Left cardiac atrium (tissue), 4 donors: ENCODE measurements around the gene FIBIN. TPM values are rescaled to one million over a fixed set of nuclear protein-coding genes. Genes with fewer than 3 reads are reported as not detected.
A peak's percentile ranks its signal among the peaks of the same experiment; 100 is the strongest.
"Not testable (repeated sequence)": the region's sequence is repeated elsewhere in the genome, so short reads cannot be mapped to it uniquely, and the experiment has no call there.

Source experiments
- ATAC-seq, 2 donors: fragments of 200-7000 bp; cut with Tn5 transposase; one replicate each; pipeline ENCODE4 v1.9.1; 2020; ENCODE audit warnings: mild to moderate bottlenecking in 2 of 2, moderate library complexity in 2 of 2
- DNase-seq: peaks from one replicate; pipeline ENCODE4 v3.0.0-alpha.2; 2020
- intact Hi-C, 2 donors: fragments of 100-400 bp; cut with DNase I; formaldehyde crosslinking; loops; one replicate each; pipeline versions ENCODE4 v1.14.1 to v1.15.1; 2022 to 2023
- long read RNA-seq: library from polyadenylated mRNA; unstranded; transcript quantifications from one replicate; pipeline ENCODE4 v2.0.0, GENCODE V29; 2021
- total RNA-seq, 2 donors: library from RNA; stranded (reverse); fragmentation: NEBNext Ultra II Directional; extraction: Animal tissue kit (Norgen Biotek cat#: 25700); gene quantifications; one replicate each; pipeline ENCODE4 v1.2.1, GENCODE V29; 2021
- donor health status: DM: no; HTN: yes; CAD: no.
- donor health status: DM: no; HTN: yes; CAD: no; lungs with severe emphysema.
- donor health status: DM: yes; HTN: yes; CAD: no.
- donor health status: Dilated cardiomyopathy.

The FIBIN gene
- total RNA-seq: 10 to 100 TPM in 1 of 2 donors, 1 to 10 TPM in 1; 9.4 to 14.3 TPM
- long read RNA-seq, transcript FIBIN-201 (1 exons, 1,938 nt): major isoform, 8 of 8 reads
- long read RNA-seq, partial matches to known transcripts: 0 of 8 reads
- long read RNA-seq, other reads (novel, unspliced or antisense): 0 of 8 reads

DNA sequence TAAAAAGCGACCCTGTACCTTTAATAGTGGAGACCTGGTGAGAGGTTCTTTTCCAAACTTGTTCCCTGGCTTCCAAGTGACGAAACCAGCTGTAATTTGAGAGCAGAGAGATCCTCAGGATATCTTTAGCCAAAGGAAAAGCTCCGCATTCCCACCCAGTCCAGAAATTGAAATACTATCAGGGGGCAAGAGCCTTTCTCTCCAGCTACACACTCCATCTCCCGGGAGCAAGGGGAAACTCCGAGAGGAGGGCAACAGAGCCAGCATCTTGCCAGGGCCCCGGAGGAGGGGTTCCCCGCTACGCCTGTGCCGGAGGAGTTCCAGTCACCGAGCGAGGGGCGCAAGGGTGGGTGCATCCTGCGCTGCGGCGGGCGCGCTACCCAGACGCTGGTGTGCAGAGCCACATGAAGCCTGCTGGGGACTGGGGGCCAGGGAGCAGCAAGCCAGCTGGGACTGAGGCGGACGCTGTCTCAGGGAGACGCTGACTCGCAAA lies at the start of gene FIBIN:
Gene FIBIN (plus strand): TSS at position 148 of the 493 bp plus-strand sequence. CDS start 415 bp downstream, outside the sequence.
- peak; percentile 31 for DNase-seq
- intact Hi-C loops: no loop called here

GRCh38 chr11:26944866-26945664 lies 48.8 kb upstream of the FIBIN start:
- intact Hi-C loops: no loop called here
- DNase-seq (no peak), ATAC-seq (no peak)

More for the DNA sequence above, at the start of gene FIBIN:
- peak; percentile 61 to 72 for ATAC-seq

GRCh38 chr11:26946257-26946716 lies 47.6 kb upstream of the FIBIN start:
- intact Hi-C loops: no loop called here
- ATAC-seq (no peak), DNase-seq (no peak)

DNA sequence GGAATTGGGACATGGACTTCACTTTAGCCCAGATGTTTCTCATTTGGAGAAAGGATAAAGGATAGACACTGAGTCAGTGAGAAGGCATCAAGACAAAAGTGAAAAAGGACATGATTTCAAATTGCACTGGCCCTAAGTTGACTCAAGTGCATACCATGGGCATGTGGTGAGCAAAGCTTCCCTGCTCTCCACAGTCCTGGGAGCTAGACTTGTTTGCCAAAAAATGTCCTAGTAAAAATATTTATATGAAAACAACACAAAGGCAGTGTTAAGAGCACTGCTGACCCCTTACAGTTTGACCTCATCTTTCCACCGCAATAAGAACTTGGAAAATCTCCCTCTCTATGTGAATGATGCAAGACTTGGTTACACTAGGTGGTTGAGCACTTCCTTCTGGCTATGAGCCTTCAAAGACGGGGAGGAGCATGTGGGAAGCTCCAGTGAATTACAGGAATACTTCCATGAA lies 46.5 kb upstream of the FIBIN start:
- ATAC-seq (peak; percentile 85 to 95), DNase-seq (peak; percentile 38)
- intact Hi-C loops: no loop called here

GRCh38 chr11:26947904-26948639 lies 45.8 kb upstream of the FIBIN start:
- intact Hi-C loops: no loop called here
- ATAC-seq (peak in 1 of 2 donors; percentile 55), DNase-seq (no peak)

- intact Hi-C loops: no loop called here
- no peak for ATAC-seq
- no peak for DNase-seq
Observed at GRCh38 chr11:26948881-26949280, 45.0 kb upstream of the FIBIN start.

GRCh38 chr11:26949846-26950245 lies 44.1 kb upstream of the FIBIN start:
- intact Hi-C loops: no loop called here
- DNase-seq: no peak
- no peak for ATAC-seq

GRCh38 chr11:26950260-26950719 lies 43.6 kb upstream of the FIBIN start:
- intact Hi-C loops: no loop called here
- DNase-seq (peak; percentile 25), ATAC-seq (no peak)

- intact Hi-C loops: no loop called here
- ATAC-seq: no peak
- no peak for DNase-seq
Observed at GRCh38 chr11:26951809-26952515, 42.0 kb upstream of the FIBIN start.

DNA sequence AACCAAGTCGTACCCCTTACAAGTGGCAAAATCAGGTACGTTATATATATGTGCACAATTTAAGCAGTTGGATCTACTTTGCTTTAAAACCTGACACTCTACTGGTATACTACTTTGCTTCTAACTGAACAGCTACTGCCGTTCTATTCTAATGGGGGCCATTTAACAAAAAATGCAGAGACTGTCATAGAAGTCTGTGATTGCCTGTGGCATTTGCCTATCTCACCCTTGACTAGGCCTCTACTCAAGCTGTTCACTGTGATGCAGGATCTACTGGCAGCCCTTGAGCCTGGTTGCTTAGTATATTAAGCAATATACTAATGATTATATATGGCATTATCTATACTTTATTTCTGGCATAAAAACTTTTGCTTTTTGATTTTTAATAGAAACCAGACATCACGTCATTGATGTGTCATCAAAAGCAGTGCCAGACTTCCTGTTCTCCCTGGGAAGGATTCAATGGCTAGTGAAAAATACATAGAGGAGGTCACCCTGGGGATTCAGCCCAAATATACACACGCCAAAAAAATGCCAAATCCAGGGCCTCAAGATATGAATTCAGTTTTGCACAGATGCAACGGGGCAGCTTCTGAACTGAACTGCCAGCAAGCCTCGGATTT lies 40.0 kb upstream of the FIBIN start:
- intact Hi-C loops: no loop called here
- peak in 1 of 2 donors; percentile 77 for ATAC-seq
- no peak for DNase-seq

DNA sequence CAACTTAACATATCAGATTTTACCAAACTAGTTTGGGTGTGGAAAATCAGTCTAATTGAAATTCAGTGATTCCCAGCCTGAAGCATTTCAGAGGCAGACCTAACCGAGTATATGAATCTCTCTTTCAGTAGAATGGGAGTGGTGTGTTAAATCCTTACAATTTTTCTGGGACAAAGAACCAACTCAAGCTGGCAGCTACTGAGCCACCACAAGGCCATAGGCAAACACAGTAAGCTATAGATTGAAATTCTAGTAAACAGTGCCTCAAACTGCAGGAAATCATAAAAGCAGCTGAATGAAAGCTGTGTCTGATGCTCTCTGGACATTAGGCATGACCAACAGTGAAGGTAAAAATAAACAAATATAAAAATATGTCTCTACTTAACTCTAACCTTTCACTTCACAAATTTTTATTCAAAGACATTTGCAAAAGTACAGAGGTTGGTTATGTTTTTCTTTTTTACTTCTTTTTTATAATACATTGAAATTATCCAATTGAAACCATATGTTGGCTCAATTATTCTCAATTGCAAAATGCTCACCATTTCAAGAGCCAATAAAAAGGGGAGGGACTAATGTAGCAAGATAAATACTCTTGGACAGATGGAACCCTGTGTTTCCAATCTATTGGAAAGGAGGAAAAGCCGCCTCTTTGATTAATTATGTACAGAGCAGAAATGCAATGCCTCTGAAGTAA lies 35.8 kb upstream of the FIBIN start:
- DNase-seq: no peak
- intact Hi-C loops: no loop called here
- ATAC-seq: no peak

DNA sequence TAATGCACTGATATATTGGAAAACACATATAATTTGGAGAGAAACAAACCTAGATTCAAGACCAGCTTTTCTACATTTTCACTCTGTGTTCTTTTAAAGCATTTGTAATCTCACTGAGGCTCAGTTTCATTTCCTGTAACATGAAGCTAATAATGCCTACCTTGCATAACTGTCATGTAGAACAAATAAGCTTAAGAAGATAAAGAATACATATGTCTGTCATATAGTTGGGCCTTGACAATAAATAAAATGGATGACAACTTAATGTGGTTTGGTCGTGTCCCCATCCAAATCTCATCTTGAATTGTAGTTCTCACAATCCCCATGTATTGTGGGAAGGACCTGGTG lies 35.2 kb upstream of the FIBIN start:
- intact Hi-C loops: no loop called here
- ATAC-seq (no peak), DNase-seq (no peak)

GRCh38 chr11:26960281-26960680 lies 33.6 kb upstream of the FIBIN start:
- no peak for DNase-seq
- intact Hi-C loops: no loop called here
- peak in 1 of 2 donors; percentile 87 for ATAC-seq

- DNase-seq (no peak), ATAC-seq (peak; percentile 57 to 80)
- intact Hi-C loops: no loop called here
Observed at GRCh38 chr11:26963764-26964163, 30.1 kb upstream of the FIBIN start.

DNA sequence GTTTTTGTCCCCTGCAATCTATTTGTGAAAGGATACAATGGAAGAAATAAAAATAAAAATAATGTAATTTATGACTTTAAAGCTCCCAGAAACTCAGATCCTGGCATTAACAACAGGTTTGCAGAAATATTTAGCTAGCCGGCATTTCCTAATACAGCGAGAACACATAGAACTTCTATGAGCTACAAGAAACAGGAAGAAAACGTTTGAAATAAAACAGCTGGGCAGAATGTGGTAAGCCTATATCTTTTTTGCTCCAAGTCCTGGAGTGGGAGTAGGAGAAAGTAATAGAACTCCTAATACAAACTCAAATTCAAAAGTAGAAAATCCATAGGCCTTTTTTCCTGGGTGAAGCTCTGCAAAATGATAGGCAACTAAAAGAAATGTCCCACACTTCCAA lies 29.6 kb upstream of the FIBIN start:
- ATAC-seq (peak in 1 of 2 donors; percentile 57), DNase-seq (no peak)
- intact Hi-C loops: no loop called here

- intact Hi-C loops, ATAC-seq, DNase-seq: not testable (repeated sequence)
Observed at GRCh38 chr11:26964847-26965485, 28.9 kb upstream of the FIBIN start.

DNA sequence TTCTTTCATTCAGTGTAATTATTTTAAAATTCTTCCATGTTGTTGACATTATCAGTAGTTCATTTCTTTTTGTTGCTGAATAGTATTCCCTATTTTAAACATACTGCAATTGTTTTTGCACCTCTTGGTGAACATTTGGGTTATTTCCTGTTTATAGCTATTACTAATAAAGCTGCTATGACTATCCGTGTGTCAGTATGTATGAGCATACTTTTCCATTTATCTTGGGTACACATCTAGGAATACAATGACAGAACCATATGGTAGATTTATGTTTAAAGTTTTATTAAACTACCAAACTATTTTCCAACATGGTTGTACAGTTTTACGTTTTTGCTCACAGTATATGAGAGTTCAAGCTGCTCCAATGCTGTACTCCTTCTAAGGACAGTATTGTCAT lies 22.0 kb upstream of the FIBIN start:
- ATAC-seq (no peak), DNase-seq (no peak)
- intact Hi-C loops: no loop called here
